GM04503 (cell line): ENCODE results near the gene SGSM1.

ENCODE experiments used
- DNase-seq: peaks from one replicate; pipeline ENCODE4 v3.0.0-alpha.2; 2012; ENCODE audit warnings: low read depth

The SGSM1 gene

GRCh38 chr22:24951942-24952836 lies 146.2 kb downstream of the SGSM1 start, which contains the start of gene KIAA1671:
Gene KIAA1671 (plus strand): TSS chr22:24952716. CDS start chr22:25028000, 75,284 bp downstream.
- no peak for DNase-seq

GRCh38 chr22:24952837-24953383 lies 146.9 kb downstream of the SGSM1 start:
- no peak for DNase-seq

- DNase-seq, result no peak
These were observed 147.5 kb downstream of the SGSM1 start for GRCh38 chr22:24953384-24954113.

- no peak for DNase-seq
These were observed 148.1 kb downstream of the SGSM1 start for GRCh38 chr22:24954114-24954463.

GRCh38 chr22:24954856-24955255 lies 148.8 kb downstream of the SGSM1 start:
- DNase-seq, result no peak

GRCh38 chr22:24957043-24957442 lies 151.0 kb downstream of the SGSM1 start:
- DNase-seq, result no peak

- no peak for DNase-seq
These were observed 155.3 kb downstream of the SGSM1 start for GRCh38 chr22:24961217-24961844.

- no peak for DNase-seq
These were observed 156.1 kb downstream of the SGSM1 start for GRCh38 chr22:24962094-24962493.

GRCh38 chr22:24962835-24963234 lies 156.8 kb downstream of the SGSM1 start:
- no peak for DNase-seq

- DNase-seq, result no peak
These were observed 158.4 kb downstream of the SGSM1 start for GRCh38 chr22:24964441-24964840.

- no peak for DNase-seq
These were observed 160.0 kb downstream of the SGSM1 start for GRCh38 chr22:24965822-24966626.

GRCh38 chr22:24968066-24968561 lies 162.1 kb downstream of the SGSM1 start:
- no peak for DNase-seq

- DNase-seq, result no peak
These were observed 163.7 kb downstream of the SGSM1 start for GRCh38 chr22:24969560-24970301.

- no peak for DNase-seq
These were observed 166.4 kb downstream of the SGSM1 start for GRCh38 chr22:24972369-24972768.

- DNase-seq, result no peak
These were observed 167.9 kb downstream of the SGSM1 start for GRCh38 chr22:24973872-24974271.

- no peak for DNase-seq
These were observed 169.2 kb downstream of the SGSM1 start for GRCh38 chr22:24975125-24975640.

GRCh38 chr22:24975813-24976341 lies 169.9 kb downstream of the SGSM1 start:
- no peak for DNase-seq

GRCh38 chr22:24976442-24977218 lies 170.6 kb downstream of the SGSM1 start:
- DNase-seq, result no peak
